Transverse colon (tissue), 4 donors: ENCODE data around the gene TMPRSS2. TPM values are rescaled to one million over a fixed set of nuclear protein-coding genes. Genes with fewer than 3 reads are reported as not detected.
"Not testable (repeated sequence)": the region's sequence is repeated elsewhere in the genome, so short reads cannot be mapped to it uniquely, and the experiment has no call there.

Experiments
- DNase-seq: peaks from one replicate; pipeline ENCODE4 v3.0.0-alpha.2; 2019
- H3K27ac ChIP-seq, 4 donors: fragments of 200-600 bp; sonication (generic); 2 replicates each; pipeline ENCODE4 v1.5.1; 2016 to 2018; ENCODE audit warnings: inconsistent platforms in 4 of 4
- H3K27me3 ChIP-seq: fragments of 200-600 bp; sonication (generic); 2 replicates; pipeline ENCODE4 v1.5.1; 2017; ENCODE audit warnings: inconsistent platforms
- H3K36me3 ChIP-seq, 4 donors: fragments of 200-600 bp; sonication (generic); 2 replicates each; pipeline ENCODE4 v1.5.1; 2017 to 2019; ENCODE audit warnings: inconsistent platforms in 4 of 4
- H3K4me1 ChIP-seq, 4 donors: fragments of 200-600 bp; sonication (generic); 2 replicates each; pipeline ENCODE4 v1.5.1; 2017 to 2020; ENCODE audit warnings: inconsistent platforms in 4 of 4
- H3K4me3 ChIP-seq, 4 donors: fragments of 200-600 bp; sonication (generic); 1 replicate in 1 of 4; 2 replicates in 3 of 4; pipeline versions ENCODE4 v1.5.1 to v1.6.1; 2017 to 2019; ENCODE audit warnings: inconsistent platforms in 4 of 4
- H3K9me3 ChIP-seq, 2 donors: fragments of 200-600 bp; sonication (generic); 2 replicates each; pipeline ENCODE4 v1.5.1; 2017 to 2019; ENCODE audit warnings: inconsistent platforms in 2 of 2
- EP300 ChIP-seq: sonication (generic); formaldehyde crosslinking; IDR thresholded peaks from one replicate; pipeline ENCODE4 v1.6.1; 2017; ENCODE audit warnings: antibody characterized with exemption, low read depth
- POLR2A ChIP-seq: fragments of 450-650 bp; IDR thresholded peaks from one replicate; pipeline ENCODE4 v1.6.1; 2016; ENCODE audit warnings: antibody characterized with exemption, mild to moderate bottlenecking, moderate library complexity
- POLR2AphosphoS5 ChIP-seq, 3 donors: sonication (generic); formaldehyde crosslinking; IDR thresholded peaks; one replicate each; pipeline ENCODE4 v1.6.1; 2016; ENCODE audit warnings: antibody characterized with exemption in 3 of 3
- WGBS, 2 donors: methylation state at CpG; one replicate each; pipeline ENCODE4 v1.1.5; 2018; ENCODE audit warnings: low coverage in 1 of 2; 5-methylcytosine and 5-hydroxymethylcytosine counted together
- in situ Hi-C, 4 donors: fragments of 200-750 bp; cut with MboI; loops; one replicate each; pipeline versions ENCODE4 v1.15.0 to v1.15.1; 2017; ENCODE audit warnings: low sequenced_read_pairs in 3 of 4, low pct_ligation_motif_present in 1 of 4, low pct_unique_long_range_greater_than_20kb in 1 of 4
- intact Hi-C: fragments of 100-400 bp; cut with DNase I; formaldehyde crosslinking; loops from one replicate; pipeline ENCODE4 v1.15.1; 2023; ENCODE audit warnings: low total_unique reads
- total RNA-seq, 4 donors: library from RNA; depleted of rRNA; stranded (reverse); fragments of >200 nt; gene quantifications; one replicate each; pipeline ENCODE4 v1.1.0, GENCODE V29; 2016
- TF ChIP-seq, protein P1 (sequence below), 5 experiments: fragments of 200-600 bp in 3 of 5; fragments of 450-650 bp in 2 of 5; sonication (generic) in 3 of 5; IDR thresholded peaks; 1 replicate in 2 of 5; 2 replicates in 3 of 5; pipeline ENCODE4 v1.5.1; 2016 to 2017; ENCODE audit warnings: antibody characterized with exemption in 5 of 5, inconsistent platforms in 3 of 5, mild to moderate bottlenecking in 2 of 5, moderate library complexity in 1 of 5

The TMPRSS2 gene
- total RNA-seq, 4 donors from 2014 or later: 65.3 to 557 (median 485) TPM

DNA sequence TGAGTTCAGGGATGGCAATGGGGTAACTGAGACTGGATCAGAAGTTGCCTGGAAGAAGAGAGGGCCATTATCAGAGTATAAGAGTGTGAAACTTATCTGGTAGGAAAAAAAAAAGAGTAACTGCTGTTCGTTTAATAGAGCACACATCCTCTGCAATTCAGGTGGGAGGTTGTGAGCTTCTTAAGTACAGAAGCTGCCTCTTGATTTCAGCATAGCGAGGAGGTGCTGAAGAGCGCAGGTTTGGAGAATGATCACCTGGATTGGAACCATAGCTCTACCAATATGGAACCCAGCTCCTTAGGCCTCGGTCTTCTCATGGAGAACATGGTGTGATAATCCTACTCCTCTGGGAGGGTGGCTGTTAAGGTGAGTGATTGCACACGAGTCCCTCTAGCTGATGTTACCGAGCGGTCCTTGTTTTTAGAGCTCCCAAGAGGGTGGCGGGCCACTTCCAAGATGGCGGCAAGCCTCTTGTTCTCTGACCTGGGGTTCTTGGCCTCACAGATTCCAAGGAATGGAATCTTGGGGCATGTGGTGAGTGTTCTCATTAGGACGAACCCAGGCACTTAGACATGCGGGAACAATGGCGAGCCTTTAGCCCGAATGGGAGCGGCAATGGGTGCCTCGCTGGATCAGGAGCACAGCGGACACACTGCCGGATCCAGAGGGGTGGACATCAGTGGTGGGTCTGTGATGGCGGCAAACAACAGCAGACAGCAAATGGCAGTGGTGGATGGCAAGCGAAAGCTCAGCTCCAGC, 85.2 kb downstream of the TMPRSS2 start:
- Histone ChIP-seq H3K4me3 (no peak overlapping the region), H3K9me3 (no peaks in the 10 kb centered on the region), H3K36me3 (no peaks in the 10 kb centered on the region), H3K4me1 (peaks cover 4 to 34% (median 18%) of the 10 kb centered on the region in 4 donors), H3K27me3 (no peaks in the 10 kb centered on the region), H3K27ac (no peak overlapping the region)
- DNase-seq: no peak
- TF ChIP-seq POLR2AphosphoS5 (IDR thresholded peaks at IDR 0.05): no peak
- TF ChIP-seq, protein P1, sequence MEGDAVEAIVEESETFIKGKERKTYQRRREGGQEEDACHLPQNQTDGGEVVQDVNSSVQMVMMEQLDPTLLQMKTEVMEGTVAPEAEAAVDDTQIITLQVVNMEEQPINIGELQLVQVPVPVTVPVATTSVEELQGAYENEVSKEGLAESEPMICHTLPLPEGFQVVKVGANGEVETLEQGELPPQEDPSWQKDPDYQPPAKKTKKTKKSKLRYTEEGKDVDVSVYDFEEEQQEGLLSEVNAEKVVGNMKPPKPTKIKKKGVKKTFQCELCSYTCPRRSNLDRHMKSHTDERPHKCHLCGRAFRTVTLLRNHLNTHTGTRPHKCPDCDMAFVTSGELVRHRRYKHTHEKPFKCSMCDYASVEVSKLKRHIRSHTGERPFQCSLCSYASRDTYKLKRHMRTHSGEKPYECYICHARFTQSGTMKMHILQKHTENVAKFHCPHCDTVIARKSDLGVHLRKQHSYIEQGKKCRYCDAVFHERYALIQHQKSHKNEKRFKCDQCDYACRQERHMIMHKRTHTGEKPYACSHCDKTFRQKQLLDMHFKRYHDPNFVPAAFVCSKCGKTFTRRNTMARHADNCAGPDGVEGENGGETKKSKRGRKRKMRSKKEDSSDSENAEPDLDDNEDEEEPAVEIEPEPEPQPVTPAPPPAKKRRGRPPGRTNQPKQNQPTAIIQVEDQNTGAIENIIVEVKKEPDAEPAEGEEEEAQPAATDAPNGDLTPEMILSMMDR (IDR thresholded peaks at IDR 0.05): no peak
- no peak for TF ChIP-seq EP300
- TF ChIP-seq POLR2A: no peak
- in situ Hi-C loops: no loop called here
- intact Hi-C loops: no loop called here
- WGBS, 2 donors: 91 to 100% methylated on average over 4 to 19 of the region's 19 CpGs

DNA sequence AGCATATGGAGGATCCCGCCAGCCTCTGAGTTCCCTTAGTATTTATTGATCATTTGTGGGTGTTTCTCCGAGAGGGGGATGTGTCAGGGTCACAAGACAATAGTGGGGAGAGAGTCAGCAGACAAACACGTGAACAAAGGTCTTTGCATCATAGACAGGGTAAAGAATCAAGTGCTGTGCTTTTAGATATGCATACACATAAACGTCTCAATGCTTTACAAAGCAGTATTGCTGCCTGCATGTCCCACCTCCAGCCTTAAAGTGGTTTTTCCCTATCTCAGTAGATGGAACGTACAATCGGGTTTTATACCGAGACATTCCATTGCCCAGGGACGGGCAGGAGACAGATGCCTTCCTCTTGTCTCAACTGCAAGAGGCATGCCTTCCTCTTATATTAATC, 87.0 kb downstream of the TMPRSS2 start:
- DNase-seq, intact Hi-C loops: not testable (repeated sequence)
- peak overlapping the region in 2 of 4 donors; percentile 55 to 79 for H3K4me3 ChIP-seq

DNA sequence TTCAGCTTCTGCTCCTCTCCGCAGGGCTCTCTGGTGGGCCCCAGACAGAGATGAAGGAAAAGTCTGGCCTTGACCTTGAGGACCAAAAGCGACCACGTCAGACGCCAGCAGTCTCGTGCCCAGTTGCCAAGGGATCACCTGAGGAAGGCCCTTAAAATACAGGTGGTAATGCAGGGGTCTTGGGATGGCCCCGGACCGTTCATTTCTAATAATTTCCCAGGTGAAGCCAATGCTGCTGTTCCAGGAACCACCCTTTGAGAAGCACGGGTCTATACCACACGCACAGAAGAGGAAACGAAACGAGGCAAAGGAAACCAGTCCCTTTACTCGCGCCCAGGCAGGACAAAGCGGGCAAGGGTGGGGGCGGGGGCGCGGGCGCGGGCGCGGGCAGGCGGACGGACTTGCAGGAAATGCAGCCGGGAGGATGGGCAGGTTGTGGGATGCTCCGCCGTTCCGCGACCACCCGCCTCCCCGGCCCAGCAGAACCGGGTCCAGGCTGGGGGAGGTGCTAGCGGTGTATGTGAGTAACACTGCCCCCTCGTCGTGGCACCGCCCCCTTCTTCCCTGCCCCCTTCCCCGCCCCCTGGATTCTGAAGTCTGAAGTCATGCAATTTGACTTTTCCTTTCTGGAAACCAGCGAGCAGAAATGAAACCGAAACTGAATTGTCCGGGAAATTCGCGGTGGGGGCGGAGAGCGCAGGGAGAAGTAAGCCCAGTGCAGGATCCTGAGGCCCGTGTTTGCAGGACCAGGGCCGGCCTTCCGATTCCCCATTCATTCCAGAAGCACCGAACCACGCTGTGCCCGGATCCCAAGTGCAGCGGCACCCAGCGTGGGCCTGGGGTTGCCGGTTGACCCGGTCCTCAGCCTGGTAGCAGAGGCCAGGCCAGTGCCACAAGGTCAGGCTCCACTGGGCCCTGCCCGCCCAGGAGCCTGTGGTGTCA, 87.8 kb downstream of the TMPRSS2 start:
- WGBS, 2 donors: 4 to 5% methylated on average over 27 to 53 of the region's 54 CpGs
- intact Hi-C loops (no loop called here), in situ Hi-C loops (no loop called here)
- no peaks in the 10 kb centered on the region for H3K9me3 ChIP-seq
- no peaks in the 10 kb centered on the region for H3K27me3 ChIP-seq
- DNase-seq: peak; percentile 86
- peak; percentile 36 to 51 (median 42) for TF ChIP-seq POLR2AphosphoS5 (IDR thresholded peaks at IDR 0.05)
- TF ChIP-seq, protein P1 (IDR thresholded peaks at IDR 0.05): no peak
- peak overlapping the region; percentile 46 to 79 (median 53) for H3K4me3 ChIP-seq
- H3K36me3 ChIP-seq: no peaks in the 10 kb centered on the region
- H3K27ac ChIP-seq: peak overlapping the region; percentile 86 to 91 (median 90)
- peaks cover 0 to 17% (median 7%) of the 10 kb centered on the region in 4 donors for H3K4me1 ChIP-seq

More for the DNA sequence above, 87.0 kb downstream of the TMPRSS2 start:
- H3K36me3 ChIP-seq, H3K27me3 ChIP-seq, in situ Hi-C loops, H3K9me3 ChIP-seq: not testable (repeated sequence)
- Histone ChIP-seq H3K27ac (peak overlapping the region; percentile 86 to 91 (median 90)), H3K4me1 (peaks cover 4 to 23% (median 12%) of the 10 kb centered on the region in 4 donors)
- 38 to 57% methylated on average over 4 to 8 of the region's 8 CpGs for WGBS, 2 donors

DNA sequence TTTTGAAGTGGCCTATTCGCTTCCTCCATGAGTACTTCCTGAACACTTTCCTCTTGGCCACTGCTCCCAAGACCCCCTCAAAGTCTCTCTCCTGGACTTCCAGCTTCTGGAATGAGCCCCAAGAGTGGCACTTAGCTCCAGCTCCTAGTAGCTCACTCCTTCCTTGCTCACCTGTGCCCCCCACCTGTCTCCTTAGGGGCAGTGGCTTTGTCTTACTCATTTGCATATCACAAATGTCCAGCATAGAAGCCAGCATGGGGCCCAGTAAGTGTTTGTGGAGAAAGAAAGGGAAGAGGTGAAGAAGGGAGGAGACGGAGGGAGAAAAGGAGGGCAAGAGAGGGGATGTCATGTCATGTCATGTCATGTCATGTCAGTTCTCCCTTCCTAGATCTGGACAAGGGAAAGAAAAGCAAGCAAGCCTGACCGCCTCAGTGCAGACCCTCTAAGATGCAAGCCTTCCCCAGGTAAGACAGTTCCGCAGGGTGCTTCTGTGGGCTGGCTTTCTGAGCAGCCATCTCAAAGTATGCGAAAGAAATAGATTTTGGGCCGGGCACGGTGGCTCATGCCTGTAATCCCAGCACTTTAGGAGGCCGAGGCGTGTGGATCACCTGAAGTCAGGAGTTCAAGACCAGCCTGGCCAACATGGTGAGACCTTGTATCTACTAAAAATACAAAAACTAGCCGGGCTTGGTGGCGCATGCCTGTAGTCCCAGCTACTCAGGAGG, 88.8 kb downstream of the TMPRSS2 start:
- Histone ChIP-seq H3K4me1 (peaks cover 0 to 17% (median 7%) of the 10 kb centered on the region in 4 donors), H3K27me3 (no peaks in the 10 kb centered on the region), H3K36me3 (no peaks in the 10 kb centered on the region), H3K27ac (peak overlapping the region; percentile 86 to 91 (median 90)), H3K4me3 (no peak overlapping the region), H3K9me3 (no peaks in the 10 kb centered on the region)
- no peak for DNase-seq
- intact Hi-C loops (no loop called here), in situ Hi-C loops (no loop called here)
- 95 to 96% methylated on average over 4 to 11 of the region's 11 CpGs for WGBS, 2 donors
- TF ChIP-seq POLR2AphosphoS5 (IDR thresholded peaks at IDR 0.05): no peak
- TF ChIP-seq EP300: no peak
- TF ChIP-seq, protein P1 (IDR thresholded peaks at IDR 0.05): no peak
- TF ChIP-seq POLR2A: no peak
